Fibroblast of skin of back (primary cell): Measurements from ENCODE around the gene TMEM101.
A peak's percentile ranks its signal among the peaks of the same experiment; 100 is the strongest.
"Not testable (repeated sequence)": the region's sequence is repeated elsewhere in the genome, so short reads cannot be mapped to it uniquely, and the experiment has no call there.

Experiments
- DNase-seq: peaks from one replicate; pipeline ENCODE4 v3.0.0-alpha.2; 2013

Gene TMEM101

GRCh38 chr17:43974382-43975266 is 40.1 kb downstream of the TMEM101 start:
- no peak for DNase-seq

- DNase-seq: not testable (repeated sequence)
Measured at GRCh38 chr17:43972444-43973212, 42.1 kb downstream of the TMEM101 start.

DNA sequence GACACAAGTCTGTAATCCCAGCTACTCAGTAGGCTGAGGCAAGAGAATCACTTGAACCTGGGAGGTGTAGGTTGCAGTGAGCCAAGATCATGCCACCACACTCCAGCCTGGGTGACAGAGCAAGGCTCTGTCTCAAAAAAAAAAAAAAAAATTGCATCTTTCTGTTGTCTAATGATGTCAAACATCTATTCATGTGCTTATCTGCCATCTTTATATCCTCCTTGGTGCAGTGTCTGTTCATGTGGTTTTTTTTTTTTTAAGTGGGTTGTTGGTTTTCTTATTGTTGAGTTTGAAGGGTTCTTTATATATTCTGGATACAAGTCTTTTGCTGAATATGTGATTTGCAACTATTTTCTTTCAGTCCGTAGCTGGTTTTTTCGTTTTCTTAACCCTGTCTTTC is 43.3 kb downstream of the TMEM101 start:
- DNase-seq: not testable (repeated sequence)

GRCh38 chr17:43970366-43970765 is 44.4 kb downstream of the TMEM101 start:
- DNase-seq: no peak

- DNase-seq: no peak
Measured at GRCh38 chr17:43967251-43967875, 47.4 kb downstream of the TMEM101 start.

DNA sequence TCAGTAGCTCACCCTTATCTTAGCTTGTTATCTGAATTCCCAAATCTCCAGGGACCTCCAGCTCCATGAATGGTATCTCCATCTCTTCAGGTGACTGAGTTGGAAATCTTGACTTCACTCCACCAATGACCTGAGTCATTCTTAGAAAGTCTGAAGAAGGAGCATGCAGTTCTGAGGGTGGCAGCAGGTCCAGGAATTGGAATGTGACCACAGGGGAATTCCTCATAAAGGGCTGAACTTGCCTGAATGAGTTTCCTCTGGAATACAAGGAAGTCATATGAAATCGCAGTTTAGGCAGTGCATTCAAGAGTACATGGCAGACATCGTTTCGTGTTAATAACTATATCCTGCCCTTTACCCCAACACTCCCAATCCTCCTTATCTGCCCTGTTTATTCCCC is 48.5 kb downstream of the TMEM101 start:
- DNase-seq: peak; percentile 27

- DNase-seq: no peak
Measured at GRCh38 chr17:43962479-43962878, 52.3 kb downstream of the TMEM101 start.

GRCh38 chr17:43961954-43962353 is 52.8 kb downstream of the TMEM101 start:
- DNase-seq: no peak

DNA sequence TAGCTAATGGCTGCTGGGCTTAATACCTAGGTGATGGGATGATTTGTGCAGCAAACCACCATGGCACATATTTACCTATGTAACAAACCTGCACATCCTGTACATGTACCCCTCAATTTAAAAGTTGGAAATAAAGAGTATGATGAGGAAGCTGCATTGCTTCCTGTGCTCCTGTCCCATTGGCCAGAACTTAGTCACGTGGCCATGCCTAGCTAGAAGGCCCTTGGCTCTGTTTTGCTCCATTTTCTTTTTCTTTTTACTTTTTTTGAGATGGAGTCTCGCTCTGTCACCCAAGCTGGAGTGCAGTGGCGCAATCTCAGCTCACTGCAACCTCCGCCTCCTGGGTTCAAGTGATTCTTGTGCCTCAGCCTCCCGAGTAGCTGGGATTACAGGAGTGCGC is 53.5 kb downstream of the TMEM101 start:
- DNase-seq: not testable (repeated sequence)
